ENCODE measurements around the gene NPY2R.

DNA sequence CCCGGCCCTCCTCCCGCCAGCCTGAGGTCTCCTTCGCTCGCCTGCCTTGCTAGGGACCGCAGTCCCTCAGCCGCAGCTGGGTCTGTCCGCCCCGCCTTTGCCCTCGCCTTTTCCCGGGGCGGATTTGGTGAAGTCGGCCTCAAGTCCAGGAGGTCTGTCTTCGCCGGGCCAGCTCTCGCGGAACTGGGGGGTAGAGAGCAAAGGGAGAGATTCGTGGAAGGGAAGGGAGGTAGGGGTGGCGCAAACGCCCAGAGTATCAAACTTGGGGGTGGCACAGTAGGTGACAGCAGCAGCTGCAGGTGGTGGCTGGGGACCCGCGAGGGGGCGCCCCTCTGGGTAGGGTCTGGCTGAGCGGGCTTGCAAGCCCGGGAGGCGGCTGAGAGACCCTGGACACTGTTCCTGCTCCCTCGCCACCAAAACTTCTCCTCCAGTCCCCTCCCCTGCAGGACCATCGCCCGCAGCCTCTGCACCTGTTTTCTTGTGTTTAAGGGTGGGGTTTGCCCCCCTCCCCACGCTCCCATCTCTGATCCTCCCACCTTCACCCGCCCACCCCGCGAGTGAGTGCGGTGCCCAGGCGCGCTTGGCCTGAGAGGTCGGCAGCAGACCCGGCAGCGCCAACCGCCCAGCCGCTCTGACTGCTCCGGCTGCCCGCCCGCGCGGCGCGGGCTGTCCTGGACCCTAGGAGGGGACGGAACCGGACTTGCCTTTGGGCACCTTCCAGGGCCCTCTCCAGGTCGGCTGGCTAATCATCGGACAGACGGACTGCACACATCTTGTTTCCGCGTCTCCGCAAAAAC is at the start of gene NPY2R:
- TF ChIP-seq, protein P1, sequence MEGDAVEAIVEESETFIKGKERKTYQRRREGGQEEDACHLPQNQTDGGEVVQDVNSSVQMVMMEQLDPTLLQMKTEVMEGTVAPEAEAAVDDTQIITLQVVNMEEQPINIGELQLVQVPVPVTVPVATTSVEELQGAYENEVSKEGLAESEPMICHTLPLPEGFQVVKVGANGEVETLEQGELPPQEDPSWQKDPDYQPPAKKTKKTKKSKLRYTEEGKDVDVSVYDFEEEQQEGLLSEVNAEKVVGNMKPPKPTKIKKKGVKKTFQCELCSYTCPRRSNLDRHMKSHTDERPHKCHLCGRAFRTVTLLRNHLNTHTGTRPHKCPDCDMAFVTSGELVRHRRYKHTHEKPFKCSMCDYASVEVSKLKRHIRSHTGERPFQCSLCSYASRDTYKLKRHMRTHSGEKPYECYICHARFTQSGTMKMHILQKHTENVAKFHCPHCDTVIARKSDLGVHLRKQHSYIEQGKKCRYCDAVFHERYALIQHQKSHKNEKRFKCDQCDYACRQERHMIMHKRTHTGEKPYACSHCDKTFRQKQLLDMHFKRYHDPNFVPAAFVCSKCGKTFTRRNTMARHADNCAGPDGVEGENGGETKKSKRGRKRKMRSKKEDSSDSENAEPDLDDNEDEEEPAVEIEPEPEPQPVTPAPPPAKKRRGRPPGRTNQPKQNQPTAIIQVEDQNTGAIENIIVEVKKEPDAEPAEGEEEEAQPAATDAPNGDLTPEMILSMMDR (IDR thresholded peaks at IDR 0.05), result no peak
- no peak for TF ChIP-seq POLR2A (IDR thresholded peaks at IDR 0.05)

Measured in body of pancreas (tissue), 4 donors.